ENCODE measurements around the gene SELENON. TPM values are rescaled to one million over a fixed set of nuclear protein-coding genes. Genes with fewer than 3 reads are reported as not detected.

The SELENON gene
- total RNA-seq, 1 donor from 2014 or later: 72.8 TPM

DNA sequence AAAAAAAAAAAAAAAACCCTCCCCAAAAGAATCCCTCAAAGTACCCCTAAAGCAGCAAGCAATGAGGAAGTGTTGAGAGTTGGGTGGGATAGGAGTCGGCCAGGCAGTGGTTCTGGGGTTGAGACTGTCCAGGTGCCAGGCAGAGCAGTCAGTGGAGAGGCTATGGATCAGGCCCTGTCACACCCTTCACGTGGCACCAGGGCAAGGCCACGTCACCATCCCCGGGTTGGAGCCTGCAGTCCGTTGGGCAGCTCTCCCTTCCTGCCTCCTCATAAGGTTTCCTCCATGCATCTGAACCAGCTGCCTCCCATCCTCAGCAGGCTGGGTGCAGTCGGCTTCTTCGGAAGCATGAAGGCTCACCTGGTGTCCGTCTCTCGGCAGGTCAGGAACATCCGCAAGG, 36.5 kb upstream of the SELENON start:
- TF ChIP-seq, protein P1, sequence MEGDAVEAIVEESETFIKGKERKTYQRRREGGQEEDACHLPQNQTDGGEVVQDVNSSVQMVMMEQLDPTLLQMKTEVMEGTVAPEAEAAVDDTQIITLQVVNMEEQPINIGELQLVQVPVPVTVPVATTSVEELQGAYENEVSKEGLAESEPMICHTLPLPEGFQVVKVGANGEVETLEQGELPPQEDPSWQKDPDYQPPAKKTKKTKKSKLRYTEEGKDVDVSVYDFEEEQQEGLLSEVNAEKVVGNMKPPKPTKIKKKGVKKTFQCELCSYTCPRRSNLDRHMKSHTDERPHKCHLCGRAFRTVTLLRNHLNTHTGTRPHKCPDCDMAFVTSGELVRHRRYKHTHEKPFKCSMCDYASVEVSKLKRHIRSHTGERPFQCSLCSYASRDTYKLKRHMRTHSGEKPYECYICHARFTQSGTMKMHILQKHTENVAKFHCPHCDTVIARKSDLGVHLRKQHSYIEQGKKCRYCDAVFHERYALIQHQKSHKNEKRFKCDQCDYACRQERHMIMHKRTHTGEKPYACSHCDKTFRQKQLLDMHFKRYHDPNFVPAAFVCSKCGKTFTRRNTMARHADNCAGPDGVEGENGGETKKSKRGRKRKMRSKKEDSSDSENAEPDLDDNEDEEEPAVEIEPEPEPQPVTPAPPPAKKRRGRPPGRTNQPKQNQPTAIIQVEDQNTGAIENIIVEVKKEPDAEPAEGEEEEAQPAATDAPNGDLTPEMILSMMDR (IDR thresholded peaks at IDR 0.05; ENCODE audit: unreplicated experiment): no peak
- H3K9me3 Mint-ChIP-seq: no peaks in the 10 kb centered on the region

DNA sequence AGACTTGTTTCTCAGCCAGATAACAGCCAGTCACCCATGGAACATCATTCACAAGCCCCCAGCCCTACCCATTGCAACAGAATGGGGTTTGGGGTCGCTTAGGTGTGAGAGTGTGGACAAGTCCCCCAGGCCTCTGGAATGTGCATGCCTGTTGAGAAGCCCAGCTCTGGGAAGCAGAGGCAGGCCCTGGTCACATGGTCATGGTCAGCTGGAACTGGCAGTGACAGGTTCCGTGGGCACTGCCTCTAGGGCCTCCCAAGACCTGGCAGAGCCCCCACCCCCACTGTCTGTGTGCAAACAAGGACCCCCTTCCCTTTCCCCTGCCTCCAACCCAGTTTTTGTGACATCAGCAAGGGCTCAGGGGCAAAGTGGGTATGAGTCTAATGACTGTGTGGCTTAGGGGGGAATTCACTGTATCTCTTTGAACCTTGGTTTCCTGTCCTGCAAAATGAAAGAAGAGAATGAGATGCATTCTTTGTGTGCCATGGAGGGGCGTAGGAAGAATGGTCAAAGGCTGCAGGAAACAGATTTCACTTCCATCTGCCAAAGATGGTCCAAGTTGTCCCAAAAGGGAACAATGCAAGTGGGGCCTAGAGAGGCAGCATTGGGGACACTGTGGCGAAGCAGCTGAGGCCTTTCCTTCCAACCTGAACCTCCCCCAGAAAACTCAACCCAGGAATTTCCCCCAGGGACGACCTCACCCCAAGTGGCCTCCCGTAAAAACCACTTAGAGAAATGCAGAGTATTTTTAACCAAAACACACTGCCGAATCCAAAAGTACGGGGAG, 34.7 kb upstream of the SELENON start:
- DNase-seq (ENCODE audit: low spot score in 2 of 2, unreplicated experiment in 2 of 2): no peak
- Mint-ChIP-seq H3K4me1 (peaks cover 15% of the 10 kb centered on the region), H3K36me3 (no peaks in the 10 kb centered on the region), H3K4me3 (no peak overlapping the region), H3K9me3 (no peaks in the 10 kb centered on the region), H3K27me3 (ENCODE audit: low read depth) (peaks cover 17% of the 10 kb centered on the region), H3K27ac (no peak overlapping the region)
- TF ChIP-seq, protein P1 (IDR thresholded peaks at IDR 0.05; ENCODE audit: unreplicated experiment): no peak

More for the DNA sequence above, 36.5 kb upstream of the SELENON start:
- Mint-ChIP-seq H3K4me3 (no peak overlapping the region), H3K27ac (no peak overlapping the region), H3K4me1 (peaks cover 11% of the 10 kb centered on the region), H3K27me3 (ENCODE audit: low read depth) (peaks cover 23% of the 10 kb centered on the region), H3K36me3 (no peaks in the 10 kb centered on the region)
- DNase-seq (ENCODE audit: low spot score in 2 of 2, unreplicated experiment in 2 of 2): no peak

DNA sequence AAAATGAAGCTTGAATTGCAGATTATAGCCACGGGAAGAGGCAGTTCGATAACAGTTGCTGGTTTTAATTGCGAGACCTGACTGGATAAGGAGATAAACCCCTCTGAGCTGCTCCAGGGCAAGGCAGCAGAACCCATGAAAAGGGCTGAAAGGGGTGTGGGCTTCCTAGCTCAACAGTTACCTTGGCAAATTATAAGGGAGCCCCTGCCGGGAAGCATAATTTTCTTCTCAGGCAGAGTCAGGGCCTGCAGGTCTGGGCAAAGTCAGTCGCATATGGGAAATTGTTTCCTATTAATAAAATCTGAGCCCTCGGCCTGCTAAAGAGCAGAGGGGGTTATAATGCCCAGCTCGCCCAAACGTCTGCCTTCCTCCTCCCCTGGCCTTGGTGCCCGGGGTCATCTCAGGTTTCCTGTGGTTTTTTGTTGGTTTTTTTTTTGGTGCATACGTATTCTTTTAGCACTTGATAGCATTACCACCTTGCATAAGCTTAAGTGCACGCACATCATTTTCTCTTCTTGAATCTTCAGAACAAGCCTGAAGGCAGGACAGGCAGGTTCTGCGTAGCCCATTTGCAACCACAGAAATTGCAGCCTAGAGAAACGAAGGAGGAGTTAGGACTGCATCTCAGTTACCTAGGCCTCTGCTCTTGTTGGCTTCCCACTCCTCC, 33.9 kb upstream of the SELENON start:
- H3K4me3 Mint-ChIP-seq: no peak overlapping the region
- DNase-seq (ENCODE audit: low spot score in 2 of 2, unreplicated experiment in 2 of 2): no peak
- H3K4me1 Mint-ChIP-seq: peaks cover 22% of the 10 kb centered on the region
- H3K36me3 Mint-ChIP-seq: no peaks in the 10 kb centered on the region
- TF ChIP-seq, protein P1 (IDR thresholded peaks at IDR 0.05; ENCODE audit: unreplicated experiment): no peak
- H3K27me3 Mint-ChIP-seq (ENCODE audit: low read depth): peaks cover 16% of the 10 kb centered on the region
- H3K27ac Mint-ChIP-seq: no peak overlapping the region
- no peaks in the 10 kb centered on the region for H3K9me3 Mint-ChIP-seq

DNA sequence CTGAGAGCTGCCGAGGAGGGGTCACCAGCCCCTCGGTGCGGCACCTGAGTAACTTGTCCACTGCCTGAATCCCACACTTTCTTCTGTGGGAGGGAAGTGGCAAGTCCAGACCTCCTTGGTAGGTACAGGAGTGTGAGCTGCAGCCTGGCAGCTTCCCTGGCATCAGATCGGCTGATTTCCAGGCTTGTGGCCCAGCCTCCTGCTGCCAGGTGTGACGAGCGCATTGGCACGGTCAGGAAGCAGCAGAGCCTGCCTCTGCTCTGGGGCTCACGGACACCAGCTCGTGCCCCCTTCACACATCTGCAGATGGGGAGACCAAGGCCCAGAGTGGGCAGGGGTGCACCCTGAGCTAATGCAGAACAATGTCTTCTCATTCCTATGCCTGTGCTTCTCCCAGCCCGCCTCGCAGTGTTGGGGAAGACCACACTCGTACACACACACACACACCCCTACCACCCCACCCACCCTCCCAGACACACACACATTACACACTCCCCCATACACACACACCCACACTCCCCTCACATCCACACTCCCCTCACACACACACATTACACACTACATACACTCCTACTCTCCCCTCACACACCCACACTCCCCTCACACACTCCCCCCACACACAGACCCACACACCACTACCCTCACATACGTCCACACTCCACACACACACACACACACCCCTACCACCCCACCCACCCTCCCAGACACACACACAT, 33.1 kb upstream of the SELENON start:
- Mint-ChIP-seq H3K36me3 (no peaks in the 10 kb centered on the region), H3K4me1 (peaks cover 31% of the 10 kb centered on the region), H3K27ac (no peak overlapping the region), H3K4me3 (no peak overlapping the region), H3K9me3 (no peaks in the 10 kb centered on the region), H3K27me3 (ENCODE audit: low read depth) (peaks cover 24% of the 10 kb centered on the region)
- no peak for DNase-seq (ENCODE audit: low spot score in 2 of 2, unreplicated experiment in 2 of 2)
- TF ChIP-seq, protein P1 (IDR thresholded peaks at IDR 0.05; ENCODE audit: unreplicated experiment): no peak

DNA sequence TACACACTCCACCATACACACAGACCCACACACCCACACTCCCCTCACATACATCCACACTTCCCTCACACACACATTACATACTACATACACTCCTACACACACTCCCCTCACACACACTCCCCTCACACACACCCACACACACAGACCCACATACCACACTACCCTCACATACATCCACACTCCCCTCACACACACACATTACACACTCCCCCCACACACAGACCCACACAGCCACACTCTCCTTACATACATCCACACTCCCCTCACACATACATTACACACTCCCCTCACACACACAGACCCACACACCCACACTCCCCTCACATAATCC, 32.6 kb upstream of the SELENON start:
- TF ChIP-seq, protein P1 (IDR thresholded peaks at IDR 0.05; ENCODE audit: unreplicated experiment): no peak
- H3K36me3 Mint-ChIP-seq: no peaks in the 10 kb centered on the region

More for the DNA sequence above, 32.6 kb upstream of the SELENON start:
- Mint-ChIP-seq H3K27ac (no peak overlapping the region), H3K4me1 (peaks cover 34% of the 10 kb centered on the region), H3K27me3 (ENCODE audit: low read depth) (peaks cover 27% of the 10 kb centered on the region), H3K9me3 (no peaks in the 10 kb centered on the region), H3K4me3 (no peak overlapping the region)
- DNase-seq (ENCODE audit: low spot score in 2 of 2, unreplicated experiment in 2 of 2): no peak

All from mesothelial cell of epicardium (in vitro differentiated cells).